ENCODE data around the gene GJC2.

DNA sequence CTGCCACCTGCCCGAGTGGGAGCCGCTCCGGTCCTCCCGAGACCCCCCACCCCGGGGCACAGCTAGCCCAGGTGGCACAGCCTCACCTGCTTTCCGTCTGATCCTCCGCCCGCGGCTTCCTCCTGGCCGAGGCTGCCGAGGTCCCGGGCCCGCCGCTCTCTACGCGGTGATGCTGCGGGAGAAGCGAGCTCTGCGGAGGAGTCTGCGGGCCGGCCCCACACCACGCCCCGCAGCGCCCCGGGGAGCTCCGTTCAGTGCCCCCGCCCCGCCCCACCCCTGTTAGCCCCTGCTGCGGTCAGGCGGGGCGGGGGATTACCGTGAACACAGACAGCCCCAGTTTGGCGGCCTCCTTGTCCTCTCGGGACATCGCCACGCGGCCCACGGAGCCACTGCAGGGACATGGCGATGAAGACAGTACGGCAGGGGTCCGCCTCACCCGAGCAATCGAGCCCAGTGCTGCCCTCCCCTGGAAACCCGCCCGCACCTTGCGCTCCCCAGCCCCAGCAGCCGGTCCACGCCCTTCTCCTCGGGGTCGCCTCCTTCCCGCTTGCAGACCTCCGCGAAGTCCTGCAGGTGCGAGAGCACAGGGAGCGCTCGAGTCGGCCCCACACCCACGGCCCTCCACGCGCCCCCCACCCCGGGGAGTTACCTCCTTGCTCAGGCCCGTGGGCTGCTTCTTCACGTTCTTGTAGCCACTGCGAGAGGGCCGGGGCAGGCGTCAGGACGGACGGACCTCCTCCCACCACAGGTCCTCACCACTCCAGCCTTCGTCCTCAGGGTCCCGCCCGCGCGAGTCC is 47.5 kb upstream of the GJC2 start:
- TF ChIP-seq RAD21 (IDR thresholded peaks at IDR 0.05; ENCODE audit: low read depth) (no peak), EP300 (IDR thresholded peaks at IDR 0.05; ENCODE audit: borderline replicate concordance) (no peak), NFIC (IDR thresholded peaks at IDR 0.05) (no peak), TCF12 (IDR thresholded peaks at IDR 0.05; ENCODE audit: low read depth) (no peak; the same call in 1 of the 2 replicates), CEBPB (IDR thresholded peaks at IDR 0.05) (no peak), FOXM1 (IDR thresholded peaks at IDR 0.05; ENCODE audit: borderline replicate concordance, low read depth) (no peak)
- TF ChIP-seq, protein P1, sequence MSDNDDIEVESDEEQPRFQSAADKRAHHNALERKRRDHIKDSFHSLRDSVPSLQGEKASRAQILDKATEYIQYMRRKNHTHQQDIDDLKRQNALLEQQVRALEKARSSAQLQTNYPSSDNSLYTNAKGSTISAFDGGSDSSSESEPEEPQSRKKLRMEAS (IDR thresholded peaks at IDR 0.05), result peak; percentile 50
- TF ChIP-seq, protein P2, sequence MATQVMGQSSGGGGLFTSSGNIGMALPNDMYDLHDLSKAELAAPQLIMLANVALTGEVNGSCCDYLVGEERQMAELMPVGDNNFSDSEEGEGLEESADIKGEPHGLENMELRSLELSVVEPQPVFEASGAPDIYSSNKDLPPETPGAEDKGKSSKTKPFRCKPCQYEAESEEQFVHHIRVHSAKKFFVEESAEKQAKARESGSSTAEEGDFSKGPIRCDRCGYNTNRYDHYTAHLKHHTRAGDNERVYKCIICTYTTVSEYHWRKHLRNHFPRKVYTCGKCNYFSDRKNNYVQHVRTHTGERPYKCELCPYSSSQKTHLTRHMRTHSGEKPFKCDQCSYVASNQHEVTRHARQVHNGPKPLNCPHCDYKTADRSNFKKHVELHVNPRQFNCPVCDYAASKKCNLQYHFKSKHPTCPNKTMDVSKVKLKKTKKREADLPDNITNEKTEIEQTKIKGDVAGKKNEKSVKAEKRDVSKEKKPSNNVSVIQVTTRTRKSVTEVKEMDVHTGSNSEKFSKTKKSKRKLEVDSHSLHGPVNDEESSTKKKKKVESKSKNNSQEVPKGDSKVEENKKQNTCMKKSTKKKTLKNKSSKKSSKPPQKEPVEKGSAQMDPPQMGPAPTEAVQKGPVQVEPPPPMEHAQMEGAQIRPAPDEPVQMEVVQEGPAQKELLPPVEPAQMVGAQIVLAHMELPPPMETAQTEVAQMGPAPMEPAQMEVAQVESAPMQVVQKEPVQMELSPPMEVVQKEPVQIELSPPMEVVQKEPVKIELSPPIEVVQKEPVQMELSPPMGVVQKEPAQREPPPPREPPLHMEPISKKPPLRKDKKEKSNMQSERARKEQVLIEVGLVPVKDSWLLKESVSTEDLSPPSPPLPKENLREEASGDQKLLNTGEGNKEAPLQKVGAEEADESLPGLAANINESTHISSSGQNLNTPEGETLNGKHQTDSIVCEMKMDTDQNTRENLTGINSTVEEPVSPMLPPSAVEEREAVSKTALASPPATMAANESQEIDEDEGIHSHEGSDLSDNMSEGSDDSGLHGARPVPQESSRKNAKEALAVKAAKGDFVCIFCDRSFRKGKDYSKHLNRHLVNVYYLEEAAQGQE (IDR thresholded peaks at IDR 0.05; ENCODE audit: low read depth), result no peak
